HTR-8/SVneo (cell line): ENCODE data around the gene AQR.
A peak's percentile ranks its signal among the peaks of the same experiment; 100 is the strongest.

Source experiments
- DNase-seq: peaks from one replicate; pipeline ENCODE4 v3.0.0; 2011; ENCODE audit warnings: low spot score, mixed read lengths; ENCODE audit not compliant: insufficient read length
- FAIRE-seq: peaks from 2 replicates; lab custom pipeline; 2011; peaks lifted over from hg19 to GRCh38; lab: Jason Lieb, UNC

AQR gene

GRCh38 chr15:34889476-34889875 is 80.1 kb downstream of the AQR start:
- FAIRE-seq (no peak), DNase-seq (no peak)

- FAIRE-seq (no peak), DNase-seq (no peak)
Observed at GRCh38 chr15:34886134-34886533, 83.4 kb downstream of the AQR start.

GRCh38 chr15:34883633-34884032 is 85.9 kb downstream of the AQR start:
- DNase-seq (no peak), FAIRE-seq (no peak)

GRCh38 chr15:34883042-34883441 is 86.5 kb downstream of the AQR start:
- FAIRE-seq (no peak), DNase-seq (no peak)

- no peak for FAIRE-seq
- DNase-seq, result no peak
Observed at GRCh38 chr15:34879107-34879506, 90.4 kb downstream of the AQR start.

- DNase-seq, result no peak
- no peak for FAIRE-seq
Observed at GRCh38 chr15:34876640-34877039, 92.9 kb downstream of the AQR start.

- DNase-seq (no peak), FAIRE-seq (no peak)
Observed at GRCh38 chr15:34869110-34869509, 100.4 kb downstream of the AQR start.

- DNase-seq, result no peak
- FAIRE-seq, result no peak
Observed at GRCh38 chr15:34865531-34865930, 104.0 kb downstream of the AQR start.

GRCh38 chr15:34861214-34861613 is 108.3 kb downstream of the AQR start:
- DNase-seq (no peak), FAIRE-seq (no peak)

GRCh38 chr15:34855893-34856292 is 113.6 kb downstream of the AQR start:
- no peak for DNase-seq
- FAIRE-seq, result no peak

- DNase-seq (no peak), FAIRE-seq (no peak)
Observed at GRCh38 chr15:34855413-34855812, 114.1 kb downstream of the AQR start.

- no peak for DNase-seq
- no peak for FAIRE-seq
Observed at GRCh38 chr15:34854232-34854631, 115.3 kb downstream of the AQR start.

GRCh38 chr15:34853001-34853758 is 116.4 kb downstream of the AQR start:
- DNase-seq (no peak), FAIRE-seq (no peak)

GRCh38 chr15:34851751-34852150 is 117.8 kb downstream of the AQR start:
- no peak for DNase-seq
- no peak for FAIRE-seq

- DNase-seq (no peak), FAIRE-seq (no peak)
Observed at GRCh38 chr15:34851007-34851406, 118.5 kb downstream of the AQR start.

- DNase-seq, result no peak
- FAIRE-seq, result no peak
Observed at GRCh38 chr15:34850121-34850520, 119.4 kb downstream of the AQR start.

- DNase-seq, result no peak
- no peak for FAIRE-seq
Observed at GRCh38 chr15:34849364-34849959, 120.1 kb downstream of the AQR start.

GRCh38 chr15:34847598-34847997 is 121.9 kb downstream of the AQR start:
- DNase-seq (no peak), FAIRE-seq (no peak)

- DNase-seq (no peak), FAIRE-seq (no peak)
Observed at GRCh38 chr15:34841262-34841725, 128.2 kb downstream of the AQR start.

GRCh38 chr15:34838282-34838681 is 131.3 kb downstream of the AQR start:
- peak; percentile 74 for FAIRE-seq
- DNase-seq, result no peak

- FAIRE-seq (peak; percentile 46), DNase-seq (peak; percentile 24)
Observed at GRCh38 chr15:34837246-34838016, 132.1 kb downstream of the AQR start.
